ENCODE measurements around the gene ENOX2. TPM values are rescaled to one million over a fixed set of nuclear protein-coding genes. Genes with fewer than 3 reads are reported as not detected.

Gene ENOX2
- total RNA-seq, 4 donors from 2014 or later: 12.7 to 26.9 (median 21.4) TPM

- no peak for TF ChIP-seq CTCF (IDR thresholded peaks at IDR 0.05; ENCODE audit: low read depth)
Measured at GRCh38 chrX:130645955-130646583, 256.9 kb downstream of the ENOX2 start.

GRCh38 chrX:130637591-130637990 is 265.4 kb downstream of the ENOX2 start:
- TF ChIP-seq CTCF (IDR thresholded peaks at IDR 0.05; ENCODE audit: low read depth): no peak

GRCh38 chrX:130636277-130636676 is 266.7 kb downstream of the ENOX2 start:
- no peak for TF ChIP-seq CTCF (IDR thresholded peaks at IDR 0.05; ENCODE audit: low read depth)

- TF ChIP-seq CTCF (IDR thresholded peaks at IDR 0.05; ENCODE audit: low read depth): no peak
Measured at GRCh38 chrX:130631011-130631410, 272.0 kb downstream of the ENOX2 start.

GRCh38 chrX:130628516-130628915 is 274.5 kb downstream of the ENOX2 start:
- no peak for TF ChIP-seq CTCF (IDR thresholded peaks at IDR 0.05; ENCODE audit: low read depth)

GRCh38 chrX:130626521-130626920 is 276.5 kb downstream of the ENOX2 start:
- no peak for TF ChIP-seq CTCF (IDR thresholded peaks at IDR 0.05; ENCODE audit: low read depth)

- no peak for TF ChIP-seq CTCF (IDR thresholded peaks at IDR 0.05; ENCODE audit: low read depth)
Measured at GRCh38 chrX:130625386-130625785, 277.6 kb downstream of the ENOX2 start.

Measured in subcutaneous adipose tissue (tissue), 4 donors.